OCI-LY1 (cell line): ENCODE measurements around the gene RUNX1.

ENCODE experiments used
- H2AFZ ChIP-seq: fragments of 200-600 bp; sonication (generic), shearing (Covaris generic); 2 replicates; pipeline ENCODE4 v1.6.0; 2014; ENCODE audit warnings: antibody characterized with exemption, mild to moderate bottlenecking, low read length
- H3F3A ChIP-seq: fragments of 200-600 bp; sonication (generic), shearing (Covaris generic); 2 replicates; pipeline ENCODE4 v1.6.0; 2014; ENCODE audit warnings: mild to moderate bottlenecking, antibody characterized with exemption, low read length, moderate library complexity; ENCODE audit not compliant: insufficient read depth
- H3K27ac ChIP-seq: fragments of 200-600 bp; sonication (generic); 2 replicates; pipeline ENCODE4 v1.5.1; 2014; ENCODE audit warnings: low read length, mixed run types, mild to moderate bottlenecking, low read depth; ENCODE audit not compliant: poor library complexity, severe bottlenecking
- H3K27me3 ChIP-seq: fragments of 200-600 bp; sonication (generic); 2 replicates; pipeline ENCODE4 v1.6.0; 2014; ENCODE audit warnings: antibody characterized with exemption, mild to moderate bottlenecking, low read length, moderate library complexity; ENCODE audit not compliant: insufficient read depth
- H3K36me3 ChIP-seq: fragments of 200-600 bp; sonication (generic); 2 replicates; pipeline ENCODE4 v1.6.1; 2014; ENCODE audit warnings: mild to moderate bottlenecking, antibody characterized with exemption, low read length, moderate library complexity, mixed read lengths; ENCODE audit not compliant: insufficient read depth
- H3K4me1 ChIP-seq: fragments of 200-600 bp; sonication (generic); 2 replicates; pipeline ENCODE4 v1.5.1; 2014; ENCODE audit warnings: mild to moderate bottlenecking, low read length, moderate library complexity; ENCODE audit not compliant: insufficient read depth, severe bottlenecking
- H3K4me2 ChIP-seq: fragments of 200-600 bp; sonication (generic), shearing (Covaris generic); 2 replicates; pipeline ENCODE4 v1.6.1; 2014; ENCODE audit warnings: low read length
- H3K4me3 ChIP-seq: fragments of 200-600 bp; sonication (generic); 2 replicates; pipeline ENCODE4 v1.5.1; 2014; ENCODE audit warnings: low read length, low read depth, mild to moderate bottlenecking, mixed read lengths; ENCODE audit not compliant: poor library complexity, severe bottlenecking
- H3K79me2 ChIP-seq: fragments of 200-600 bp; shearing (Covaris generic); 2 replicates; pipeline ENCODE4 v1.6.1; 2016; ENCODE audit warnings: mixed run types, low read length, mixed read lengths; ENCODE audit not compliant: insufficient read depth
- H3K9ac ChIP-seq: fragments of 200-600 bp; sonication (generic), shearing (Covaris generic); 2 replicates; pipeline ENCODE4 v1.6.1; 2014; ENCODE audit warnings: mild to moderate bottlenecking, low read length, mixed read lengths
- H3K9me2 ChIP-seq: fragments of 200-600 bp; sonication (generic), shearing (Covaris generic); 2 replicates; pipeline ENCODE4 v1.6.1; 2014; ENCODE audit warnings: low read depth, mild to moderate bottlenecking, low read length, mixed read lengths
- H3K9me3 ChIP-seq: fragments of 200-600 bp; shearing (Covaris generic); 2 replicates; pipeline ENCODE4 v1.6.1; 2014; ENCODE audit warnings: low read length, mixed read lengths
- H4K20me1 ChIP-seq: fragments of 200-600 bp; sonication (generic), shearing (Covaris generic); 2 replicates; pipeline ENCODE4 v1.6.0; 2016; ENCODE audit warnings: mild to moderate bottlenecking, low read length; ENCODE audit not compliant: insufficient read depth
- CTCF ChIP-seq: fragments of 200-600 bp; sonication (generic), shearing (Covaris generic); IDR thresholded peaks from 2 replicates; pipeline ENCODE4 v1.5.1; 2017; ENCODE audit warnings: mild to moderate bottlenecking, antibody characterized with exemption, low read length, moderate library complexity, mixed read lengths
- EZH2 ChIP-seq: fragments of 200-600 bp; sonication (generic), shearing (Covaris generic); IDR thresholded peaks from 2 replicates; pipeline ENCODE4 v1.8.0; 2017; ENCODE audit warnings: borderline replicate concordance, mixed run types, mild to moderate bottlenecking, antibody characterized with exemption, low read length, moderate library complexity, mixed read lengths

Gene RUNX1

DNA sequence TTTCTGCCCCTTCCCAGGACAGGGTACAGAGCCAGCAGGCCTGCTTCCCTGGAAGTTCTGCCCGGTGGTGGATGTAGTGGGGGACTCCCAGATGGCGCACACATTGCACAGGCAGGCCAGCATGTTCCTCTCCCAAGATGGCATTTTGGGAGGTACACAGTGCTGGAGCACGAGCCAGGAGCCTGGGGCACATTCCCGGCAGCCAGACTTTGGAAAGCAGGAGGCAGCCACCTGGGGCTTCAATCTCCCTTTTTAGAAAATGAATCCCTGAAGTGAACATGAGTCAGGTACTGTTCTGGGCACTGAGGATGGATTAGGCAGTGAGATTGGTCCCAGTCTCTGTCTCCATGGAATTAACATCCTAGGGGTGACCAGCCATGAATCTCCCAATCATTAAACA, 56.9 kb downstream of the RUNX1 start:
- Histone ChIP-seq H3K4me3 (no peak overlapping the region), H3K4me2 (no peak overlapping the region), H3K36me3 (peaks cover 15% of the 10 kb centered on the region; the same call in 1 of the 2 replicates), H3F3A (no peaks in the 10 kb centered on the region), H3K27me3 (no peaks in the 10 kb centered on the region), H3K9ac (no peak overlapping the region), H4K20me1 (no peaks in the 10 kb centered on the region), H3K27ac (no peak overlapping the region), H3K9me2 (no peaks in the 10 kb centered on the region), H3K79me2 (peaks cover 11% of the 10 kb centered on the region), H3K4me1 (peaks cover 16% of the 10 kb centered on the region), H3K9me3 (no peaks in the 10 kb centered on the region), H2AFZ (no peak overlapping the region)
- no peak for TF ChIP-seq CTCF
- no peak for TF ChIP-seq EZH2

GRCh38 chr21:34991366-34991957, 57.6 kb downstream of the RUNX1 start:
- TF ChIP-seq EZH2 (no peak), CTCF (no peak)
- Histone ChIP-seq H3F3A (no peaks in the 10 kb centered on the region), H3K4me3 (no peak overlapping the region), H3K79me2 (peaks cover 5% of the 10 kb centered on the region), H3K9me3 (no peaks in the 10 kb centered on the region), H3K27me3 (no peaks in the 10 kb centered on the region), H2AFZ (no peak overlapping the region), H3K27ac (no peak overlapping the region), H4K20me1 (no peaks in the 10 kb centered on the region), H3K9ac (no peak overlapping the region), H3K9me2 (no peaks in the 10 kb centered on the region), H3K4me1 (peaks cover 23% of the 10 kb centered on the region), H3K36me3 (peaks cover 15% of the 10 kb centered on the region; the same call in 1 of the 2 replicates), H3K4me2 (no peak overlapping the region)

GRCh38 chr21:34990842-34991241, 58.3 kb downstream of the RUNX1 start:
- Histone ChIP-seq H3K9ac (no peak overlapping the region), H3K9me2 (no peaks in the 10 kb centered on the region), H3K4me1 (peaks cover 23% of the 10 kb centered on the region), H3K4me3 (no peak overlapping the region), H3K27me3 (no peaks in the 10 kb centered on the region), H3K79me2 (peaks cover 4% of the 10 kb centered on the region; the same call in 1 of the 2 replicates), H2AFZ (no peak overlapping the region), H3K27ac (no peak overlapping the region), H3K9me3 (no peaks in the 10 kb centered on the region), H4K20me1 (no peaks in the 10 kb centered on the region), H3F3A (no peaks in the 10 kb centered on the region), H3K36me3 (peaks cover 18% of the 10 kb centered on the region; the same call in 1 of the 2 replicates), H3K4me2 (no peak overlapping the region)
- TF ChIP-seq CTCF, result no peak
- no peak for TF ChIP-seq EZH2
